GM18517 (cell line): ENCODE data around the gene MCM5.
"Not testable (repeated sequence)": the region's sequence is repeated elsewhere in the genome, so short reads cannot be mapped to it uniquely, and the experiment has no call there.

Source experiments
- ATAC-seq: cut with Tn5 transposase; IDR thresholded peaks from one replicate; pipeline ENCODE4 v1.9.1; 2021; ENCODE audit warnings: mild to moderate bottlenecking, moderate library complexity; ENCODE audit not compliant: unreplicated experiment

MCM5 gene

DNA sequence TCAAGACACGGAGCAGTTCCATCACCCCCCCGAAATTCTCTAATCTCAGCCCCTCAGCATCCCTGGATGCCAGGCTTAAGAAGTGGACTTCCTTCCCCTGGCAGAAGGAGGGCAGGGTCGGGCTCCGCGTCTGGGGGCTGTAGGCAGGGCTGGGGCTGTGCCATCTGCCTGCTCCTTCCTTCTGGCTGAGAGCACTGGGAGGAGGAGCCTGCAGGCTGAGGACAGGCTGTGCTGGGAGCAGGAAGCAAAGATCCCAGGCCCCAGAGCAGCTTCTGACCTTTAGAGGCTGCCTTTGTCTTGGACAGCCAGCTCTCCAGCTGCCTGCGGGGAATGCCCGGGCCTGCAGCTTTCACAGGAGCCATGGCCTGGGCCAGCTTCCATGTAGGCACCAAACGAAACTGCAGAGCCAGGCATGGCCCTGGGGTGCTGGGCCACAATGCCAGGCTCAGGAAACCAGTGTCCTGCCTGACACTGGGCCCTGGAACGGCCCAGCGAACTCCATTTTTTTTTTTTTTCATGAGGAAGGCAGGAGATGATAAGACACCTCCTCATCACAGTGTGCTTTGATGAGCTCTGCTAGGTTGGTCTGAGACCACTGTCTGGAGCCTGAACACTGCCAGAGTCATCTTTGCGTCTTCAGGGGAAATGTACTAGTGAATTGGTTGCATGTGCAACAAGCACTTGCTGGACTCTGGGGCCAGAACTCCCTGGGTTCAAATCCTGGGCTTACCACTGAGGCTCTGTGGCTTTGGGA lies 67.9 kb downstream of the MCM5 start:
- ATAC-seq = no peak

DNA sequence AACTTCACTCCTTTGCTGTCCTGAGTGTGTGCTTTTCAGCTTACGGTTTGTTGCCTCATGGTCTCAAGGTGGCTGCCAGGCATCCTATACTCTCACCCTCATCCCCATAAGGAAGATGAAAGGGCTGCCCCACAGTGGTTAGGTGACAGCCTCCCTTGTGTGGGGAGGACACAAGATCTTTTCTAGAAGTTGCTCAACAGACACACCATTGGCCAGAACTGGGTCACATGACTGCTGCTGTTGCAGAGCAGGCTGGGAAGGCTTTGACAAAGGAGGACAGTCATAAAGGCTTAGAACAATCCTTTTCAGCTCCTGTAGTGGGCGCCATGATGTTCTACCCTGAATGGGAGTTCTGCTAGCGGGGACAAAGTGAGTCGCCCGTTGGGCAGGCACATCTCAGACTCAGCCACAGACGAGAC lies 71.0 kb downstream of the MCM5 start:
- ATAC-seq = no peak

DNA sequence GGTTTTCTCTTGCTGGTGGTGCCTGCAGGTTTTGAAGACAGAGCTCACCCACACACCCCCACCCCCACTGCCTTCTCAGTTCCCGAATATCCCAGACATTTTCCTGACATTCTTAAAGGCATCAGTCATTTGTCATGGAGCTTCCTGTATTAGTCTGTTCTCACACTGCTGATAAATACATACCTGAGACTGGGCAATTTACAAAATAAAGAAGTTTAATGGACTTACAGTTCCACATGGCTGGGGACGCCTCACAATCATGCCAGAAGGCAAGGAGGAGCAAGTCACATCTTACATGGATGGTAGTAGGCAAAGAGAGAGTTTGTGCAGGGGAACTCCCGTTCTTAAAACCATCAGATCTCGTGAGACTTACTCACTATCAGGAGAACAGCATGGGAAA lies 71.6 kb downstream of the MCM5 start:
- not testable (repeated sequence) for ATAC-seq

DNA sequence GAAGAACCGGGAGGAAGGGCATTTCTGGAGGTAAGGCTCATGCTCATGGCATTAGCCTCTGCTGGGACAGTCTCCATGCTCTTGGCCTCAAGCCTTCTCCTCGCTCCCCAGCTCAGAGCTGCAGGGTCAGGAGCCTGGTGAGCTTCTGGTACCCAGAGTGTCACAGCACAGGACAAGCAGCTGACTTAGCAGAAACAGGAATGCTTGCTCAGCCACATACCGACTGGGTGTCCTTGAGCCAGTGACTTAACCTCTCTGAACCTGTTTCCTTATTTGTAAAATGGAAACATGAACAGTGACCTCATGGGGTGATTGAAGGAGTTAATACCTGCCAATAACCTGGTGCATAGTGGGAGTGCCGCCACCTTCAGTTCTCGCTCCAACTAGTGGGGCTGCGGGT lies 72.5 kb downstream of the MCM5 start:
- no peak for ATAC-seq

DNA sequence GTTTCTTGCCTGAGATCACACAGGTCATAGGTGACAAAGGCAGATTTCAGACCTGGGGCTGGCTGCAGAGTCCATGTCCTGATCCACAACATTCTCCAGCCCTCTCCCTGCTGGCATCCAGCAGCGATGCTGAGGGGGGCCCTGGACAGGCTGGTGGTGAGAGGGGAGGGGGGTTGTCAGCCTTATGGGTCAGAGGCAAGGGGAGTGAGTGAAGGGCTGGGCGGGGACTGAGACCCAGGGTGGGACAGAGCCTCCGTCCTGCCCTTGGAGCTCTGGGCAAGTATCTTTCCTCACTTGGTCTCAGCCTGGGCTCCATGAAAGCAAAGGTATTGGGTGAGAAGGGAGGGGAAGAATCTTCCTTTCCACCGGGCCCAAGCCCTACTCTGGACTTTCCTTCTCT lies 74.0 kb downstream of the MCM5 start:
- ATAC-seq = no peak
